OCI-M2 (cell line): ENCODE results near the gene ALPG.
"Not testable (repeated sequence)": the region's sequence is repeated elsewhere in the genome, so short reads cannot be mapped to it uniquely, and the experiment has no call there.

ENCODE experiments used
- DNase-seq: peaks from one replicate; lab custom pipeline; 2025; ENCODE audit not compliant: unreplicated experiment; lab: John Stamatoyannopoulos, UW

Gene ALPG

DNA sequence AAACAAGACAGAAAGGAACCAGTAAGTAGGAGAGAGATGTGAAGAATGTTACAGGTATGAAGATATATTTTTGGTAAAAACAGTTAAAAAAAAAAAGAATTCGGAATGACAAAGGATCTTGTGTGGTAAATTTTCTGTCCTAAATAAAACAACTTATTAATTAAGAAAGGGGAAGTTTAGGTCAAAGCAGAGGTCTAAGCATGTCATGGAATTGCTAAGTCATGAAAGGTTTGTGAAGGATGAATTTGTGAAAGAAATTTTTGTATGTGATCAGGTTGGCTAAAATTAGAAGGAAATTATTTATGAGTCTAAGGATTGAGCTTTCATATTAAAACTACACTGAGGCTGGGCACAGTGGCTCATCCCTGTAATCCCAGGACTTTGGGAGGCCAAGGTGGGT is 11.1 kb upstream of the ALPG start:
- no peak for DNase-seq

DNA sequence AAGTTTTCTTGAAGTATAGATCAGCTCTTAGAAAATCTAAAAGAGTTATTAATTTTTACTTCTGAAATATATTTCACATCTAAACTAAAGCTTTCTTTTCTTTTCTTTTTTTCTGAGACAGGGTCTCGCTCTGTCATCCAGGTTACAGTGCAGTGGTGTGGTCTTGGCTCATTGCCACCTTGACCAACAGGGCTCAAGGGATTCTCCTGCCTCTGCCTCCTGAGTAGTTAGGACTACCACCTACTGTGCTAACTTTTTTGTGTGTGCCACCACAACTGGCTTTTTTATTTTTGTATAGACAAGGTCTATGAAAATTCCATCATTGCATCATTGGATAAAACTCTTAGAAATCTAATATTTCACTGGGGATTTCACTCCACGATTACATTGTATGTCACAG is 10.0 kb upstream of the ALPG start:
- DNase-seq: no peak

- no peak for DNase-seq
These were observed 8.2 kb upstream of the ALPG start for GRCh38 chr2:232398293-232399034.

DNA sequence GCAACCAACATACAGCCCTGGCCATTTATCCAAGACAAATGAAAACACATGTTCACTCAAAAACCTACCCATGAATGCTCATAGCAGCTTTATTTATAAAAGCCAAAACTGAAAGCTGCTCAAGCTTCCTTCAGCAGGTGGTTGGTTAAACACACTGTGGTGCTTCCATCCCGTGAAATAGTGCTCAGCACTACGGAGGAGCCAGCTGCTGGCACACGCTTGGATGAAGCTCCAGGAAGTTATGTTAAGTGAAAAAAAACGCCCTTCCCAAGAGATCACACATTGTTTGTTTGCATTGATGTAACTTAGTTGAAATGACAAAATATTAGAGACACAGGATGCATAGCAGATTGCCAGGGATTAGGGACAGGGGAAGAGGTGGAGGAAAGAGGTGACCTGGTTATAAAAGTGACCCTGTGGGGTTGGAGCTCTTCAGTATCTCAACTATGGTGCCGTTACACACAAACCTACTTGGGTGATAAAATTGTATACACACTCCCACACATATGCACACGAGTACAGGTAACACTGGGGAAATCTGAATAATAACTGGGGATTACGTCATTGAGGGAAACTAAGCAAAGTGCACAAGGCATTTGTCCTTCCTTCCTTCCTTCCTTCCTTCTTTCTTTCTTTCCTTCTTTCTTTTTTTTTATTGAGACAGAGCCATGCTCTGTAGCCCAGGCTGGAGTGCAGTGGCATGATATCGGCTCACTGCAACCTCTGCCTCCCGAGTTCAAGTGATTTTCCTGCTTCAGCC is 6.2 kb upstream of the ALPG start:
- no peak for DNase-seq

DNA sequence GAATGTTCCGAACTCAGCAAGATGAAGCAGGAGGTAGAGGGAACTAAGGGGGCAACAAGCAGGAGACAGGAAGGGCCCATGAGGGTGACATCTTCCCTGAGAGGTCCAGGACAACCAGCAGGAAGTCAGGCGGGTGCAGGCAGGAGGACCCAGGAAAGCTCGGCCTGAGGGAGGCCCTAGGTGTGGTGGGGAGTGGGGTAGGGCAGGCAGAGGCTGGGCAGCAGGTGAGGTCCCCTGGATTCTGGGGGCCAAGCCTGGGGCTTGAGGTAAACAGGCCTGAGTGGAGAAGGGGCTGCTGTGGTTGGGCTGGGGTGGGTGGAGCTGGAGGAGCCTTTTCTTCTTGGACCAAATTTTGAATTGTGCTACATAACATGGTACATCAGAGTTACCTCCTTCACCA is 4.1 kb upstream of the ALPG start:
- DNase-seq: no peak

DNA sequence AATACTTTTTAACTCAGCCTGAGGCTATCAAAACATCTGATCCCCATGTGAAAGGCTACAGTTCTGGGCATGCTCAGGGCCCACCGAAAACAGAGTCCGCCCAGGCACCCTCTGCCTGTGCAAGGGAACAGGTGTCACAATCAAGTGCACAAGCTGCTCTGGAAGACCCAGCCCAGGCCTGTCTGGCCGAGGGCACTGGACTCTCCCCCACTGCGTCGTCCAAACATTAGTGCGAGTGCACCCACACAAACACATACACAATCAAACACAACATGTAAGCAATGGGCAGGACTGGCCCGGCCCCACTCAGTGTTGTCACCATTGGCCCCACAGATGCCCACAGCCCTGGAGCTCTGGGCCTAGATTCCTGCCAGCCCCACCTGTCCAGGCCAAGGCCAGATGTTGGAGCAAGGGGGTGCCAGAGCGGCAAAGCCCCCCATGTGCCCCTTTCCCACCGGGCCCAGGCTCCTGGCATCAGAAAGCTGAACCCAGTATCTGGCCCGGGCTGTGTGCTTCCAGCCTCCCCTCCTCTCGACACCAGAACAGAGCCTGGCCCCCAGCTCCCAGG is 617 bp upstream of the ALPG start:
- no peak for DNase-seq

DNA sequence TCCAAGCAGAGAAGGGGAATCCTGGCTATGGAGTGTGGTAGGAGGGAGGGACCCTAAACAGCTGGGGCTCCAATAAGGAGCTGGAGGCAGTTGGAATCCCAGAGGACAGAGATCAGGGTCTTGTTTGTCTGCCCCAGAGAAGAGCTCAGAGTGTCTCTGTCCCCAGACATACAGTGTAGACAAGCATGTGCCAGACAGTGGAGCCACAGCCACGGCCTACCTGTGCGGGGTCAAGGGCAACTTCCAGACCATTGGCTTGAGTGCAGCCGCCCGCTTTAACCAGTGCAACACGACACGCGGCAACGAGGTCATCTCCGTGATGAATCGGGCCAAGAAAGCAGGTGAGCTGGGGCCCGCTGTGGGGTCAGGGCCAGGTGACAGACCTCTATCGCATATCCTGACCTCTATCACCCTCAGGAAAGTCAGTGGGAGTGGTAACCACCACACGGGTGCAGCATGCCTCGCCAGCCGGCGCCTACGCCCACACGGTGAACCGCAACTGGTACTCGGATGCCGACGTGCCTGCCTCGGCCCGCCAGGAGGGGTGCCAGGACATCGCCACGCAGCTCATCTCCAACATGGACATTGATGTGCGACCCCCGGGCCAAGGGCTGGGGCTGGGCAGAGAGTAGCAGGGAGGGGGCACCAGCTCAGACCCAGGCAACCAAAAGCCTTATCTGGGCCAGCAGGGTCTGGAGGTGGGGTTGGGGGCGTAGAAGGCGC is 945 bp downstream of the ALPG start:
- not testable (repeated sequence) for DNase-seq

- not testable (repeated sequence) for DNase-seq
These were observed 1.6 kb downstream of the ALPG start for GRCh38 chr2:232408269-232408668.

DNA sequence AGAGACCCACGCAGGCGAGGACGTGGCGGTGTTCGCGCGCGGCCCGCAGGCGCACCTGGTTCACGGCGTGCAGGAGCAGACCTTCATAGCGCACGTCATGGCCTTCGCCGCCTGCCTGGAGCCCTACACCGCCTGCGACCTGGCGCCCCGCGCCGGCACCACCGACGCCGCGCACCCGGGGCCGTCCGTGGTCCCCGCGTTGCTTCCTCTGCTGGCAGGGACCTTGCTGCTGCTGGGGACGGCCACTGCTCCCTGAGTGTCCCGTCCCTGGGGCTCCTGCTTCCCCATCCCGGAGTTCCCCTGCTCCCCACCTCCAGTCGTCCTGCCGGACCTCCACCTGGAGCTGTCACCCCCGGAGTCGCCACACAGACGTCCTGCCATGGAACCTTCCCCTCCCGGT is 3.0 kb downstream of the ALPG start:
- not testable (repeated sequence) for DNase-seq

GRCh38 chr2:232410238-232410900 is 3.7 kb downstream of the ALPG start:
- DNase-seq: no peak

GRCh38 chr2:232411901-232412629 is 5.4 kb downstream of the ALPG start:
- no peak for DNase-seq

DNA sequence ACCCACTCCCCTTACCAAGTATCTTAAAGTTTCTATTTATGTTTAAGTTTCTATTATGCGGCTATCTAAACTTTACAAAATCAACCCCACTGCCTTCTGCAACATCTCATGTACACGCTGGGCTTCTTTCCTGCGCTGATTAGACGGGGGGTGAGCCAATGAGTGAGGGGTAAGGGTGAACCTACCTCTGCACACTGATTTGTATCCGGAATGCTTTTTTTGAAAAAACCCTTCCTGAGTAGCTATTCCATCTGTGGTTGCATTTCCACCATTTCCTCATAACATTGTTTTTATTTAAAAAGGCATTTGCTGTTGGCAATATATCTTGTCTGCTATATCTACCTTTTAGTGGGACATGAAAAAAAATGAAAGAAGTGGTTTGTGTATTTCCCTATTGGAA is 6.3 kb downstream of the ALPG start:
- no peak for DNase-seq

- DNase-seq: no peak
These were observed 8.6 kb downstream of the ALPG start for GRCh38 chr2:232415138-232415690.

DNA sequence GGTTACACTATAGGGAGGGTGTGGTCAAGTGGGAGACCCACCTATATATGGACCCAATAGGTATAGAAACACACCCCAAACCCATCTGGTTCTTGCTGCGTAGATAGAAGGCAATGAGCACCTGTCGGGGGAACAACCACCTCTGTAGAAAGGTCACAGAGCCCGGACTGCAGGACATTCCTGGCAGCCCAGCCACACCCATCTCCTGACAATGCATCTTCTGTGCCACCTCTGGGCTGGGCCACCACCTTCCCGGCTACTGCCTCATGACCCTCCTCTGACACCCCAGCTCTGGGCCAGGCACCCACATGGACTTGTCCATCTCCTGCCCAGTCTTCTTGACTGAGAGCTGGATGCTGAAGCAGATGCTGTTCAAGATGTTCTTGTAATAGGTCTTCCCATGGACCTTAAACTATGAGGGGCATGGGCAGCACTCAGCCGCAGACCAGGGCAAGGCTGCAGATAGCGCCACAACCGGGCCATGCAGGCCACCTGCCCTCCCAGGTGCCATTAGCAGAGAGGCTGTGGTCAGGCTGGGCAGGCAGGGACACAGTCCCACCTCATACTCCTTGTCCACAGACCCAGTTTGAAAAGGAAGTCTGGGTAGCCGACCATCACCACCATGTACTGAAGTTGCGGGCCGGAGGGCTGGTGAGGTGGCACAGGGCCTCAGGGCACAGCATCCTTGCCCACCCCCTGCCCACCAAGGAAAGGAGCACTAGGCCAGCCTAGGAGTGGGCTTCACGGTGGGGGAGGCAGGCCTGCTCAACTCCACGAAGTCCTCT is 9.3 kb downstream of the ALPG start:
- DNase-seq: no peak

GRCh38 chr2:232416521-232417470 is 10.2 kb downstream of the ALPG start:
- DNase-seq: no peak

GRCh38 chr2:232417489-232417888 is 10.8 kb downstream of the ALPG start:
- DNase-seq: no peak

DNA sequence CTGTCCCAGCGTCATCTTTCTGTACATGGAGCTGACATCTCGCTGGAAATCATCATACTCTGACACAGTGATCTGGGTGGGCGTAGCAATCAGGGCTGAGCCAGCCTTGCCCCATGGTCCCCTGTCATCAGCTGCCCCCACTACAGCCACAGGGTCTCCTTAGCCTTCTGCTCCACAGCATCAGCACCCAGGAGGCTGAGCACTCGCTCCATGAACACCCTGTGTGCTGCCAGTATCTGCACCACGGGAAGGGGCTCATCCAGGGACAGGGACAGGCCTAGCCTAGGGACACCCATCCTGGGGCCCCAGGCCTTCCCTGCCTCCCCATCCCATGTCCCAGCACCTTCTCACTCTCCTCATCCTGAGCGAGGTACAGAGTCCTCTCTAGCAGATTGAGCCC is 11.4 kb downstream of the ALPG start:
- no peak for DNase-seq
